ENCODE data around the gene IMMP2L.

The IMMP2L gene

DNA sequence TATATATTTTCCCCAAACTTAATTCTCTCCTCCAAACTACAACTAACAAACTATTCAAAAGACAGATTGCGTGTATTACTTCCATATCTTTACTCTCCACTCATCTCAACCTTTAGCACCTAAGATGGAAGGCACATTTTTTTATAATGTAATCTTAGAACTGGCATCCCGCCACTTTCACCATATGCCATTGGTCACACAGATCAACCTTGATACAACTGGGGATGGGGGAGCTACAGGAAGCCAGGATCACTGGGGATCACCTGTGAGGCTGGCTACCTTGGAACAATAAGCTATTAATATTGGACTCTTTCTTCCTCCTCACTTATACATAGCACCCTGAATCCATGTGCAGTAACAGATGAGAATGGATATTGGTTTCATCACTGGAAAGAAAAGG lies 941.0 kb downstream of the IMMP2L start:
- no peak for DNase-seq (ENCODE audit: low spot score)

- no peak for DNase-seq (ENCODE audit: low spot score)
Observed at GRCh38 chr7:110620110-110620735, 942.1 kb downstream of the IMMP2L start.

Measured in D341Med (cell line).